NCI-H146 treated with DMSO at 0.1 percent for 48 hours (cell line): ENCODE results near the gene TBCD.
"Not testable (repeated sequence)": the region's sequence is repeated elsewhere in the genome, so short reads cannot be mapped to it uniquely, and the experiment has no call there.

Source experiments
- DNase-seq: peaks from one replicate; lab custom pipeline; 2025; ENCODE audit not compliant: unreplicated experiment; lab: John Stamatoyannopoulos, UW

Gene TBCD

GRCh38 chr17:82966415-82966814 is 214.6 kb downstream of the TBCD start:
- no peak for DNase-seq

DNA sequence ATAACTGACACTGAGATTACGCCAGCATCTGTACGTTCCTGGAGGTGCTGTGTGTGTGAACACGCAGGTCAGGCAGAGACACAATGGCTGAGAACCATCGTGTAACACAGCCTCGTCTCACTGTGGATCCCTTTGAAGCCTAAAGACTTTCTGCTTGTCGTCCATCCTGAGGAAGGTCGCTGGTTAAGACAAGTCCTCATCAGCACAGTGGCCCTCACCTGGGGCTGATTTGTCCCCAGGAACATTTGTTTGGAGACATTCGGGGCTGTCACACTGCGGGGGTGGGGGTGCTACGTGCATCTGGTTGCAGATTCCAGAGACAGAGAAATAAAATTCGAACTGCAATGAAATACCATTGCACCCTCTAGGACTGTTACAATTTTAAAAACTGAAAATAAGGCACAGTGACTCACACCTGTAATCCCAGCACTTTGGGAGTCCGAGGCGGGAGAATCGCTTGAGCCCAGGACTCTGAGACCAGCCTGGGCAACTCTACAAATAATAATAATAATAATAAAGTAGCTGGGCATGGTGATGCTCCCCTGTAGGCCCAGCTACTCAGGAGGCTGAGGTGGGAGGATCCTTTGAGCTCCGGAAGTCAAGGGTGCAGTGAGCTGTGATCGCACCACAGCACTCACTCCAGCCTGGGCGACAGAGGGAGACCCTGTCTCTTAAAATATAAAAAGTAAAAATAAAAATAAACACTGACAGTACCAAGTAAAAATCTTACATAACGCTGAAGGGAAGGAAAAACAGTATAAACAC is 215.6 kb downstream of the TBCD start:
- DNase-seq: no peak

- not testable (repeated sequence) for DNase-seq
These were observed 216.4 kb downstream of the TBCD start for GRCh38 chr17:82968033-82968841.

GRCh38 chr17:82970067-82970466 is 218.2 kb downstream of the TBCD start:
- no peak for DNase-seq

DNA sequence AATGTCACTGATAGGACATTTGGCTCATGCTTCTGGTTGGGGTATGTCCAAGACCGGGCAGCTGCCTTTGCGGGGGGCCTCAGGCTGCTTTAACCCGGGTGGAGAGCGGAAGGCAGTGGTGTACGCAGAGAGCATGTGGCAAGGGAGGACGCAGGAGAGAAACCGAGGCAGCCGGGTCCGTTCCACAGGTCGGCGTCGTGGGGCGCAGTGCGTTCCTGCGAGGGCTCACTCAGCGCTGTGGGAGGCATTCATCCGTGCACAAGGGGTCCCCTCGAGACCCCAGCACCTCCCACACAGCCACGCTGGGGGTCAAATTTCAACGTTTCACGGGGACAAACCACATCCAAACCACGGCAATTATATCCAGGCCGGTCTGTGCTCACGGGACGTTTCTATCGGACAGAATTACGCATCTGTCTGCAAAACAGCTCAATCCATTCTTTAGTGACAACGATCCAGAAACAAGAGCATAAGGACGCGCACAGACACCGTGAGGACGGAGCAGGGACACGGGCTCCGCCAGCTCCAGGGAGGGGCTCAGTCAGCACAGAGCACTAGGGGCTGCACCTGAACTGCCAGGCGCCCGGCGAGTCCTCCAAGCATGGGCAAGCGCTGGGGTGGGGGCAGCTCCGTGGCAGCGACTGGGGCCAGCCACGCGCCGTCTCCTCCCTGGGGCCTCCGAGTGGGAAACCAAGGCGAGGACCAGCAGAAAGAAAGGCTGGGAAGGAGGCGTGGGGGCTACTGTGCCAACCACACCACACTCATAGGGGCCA is 219.1 kb downstream of the TBCD start:
- DNase-seq: no peak

DNA sequence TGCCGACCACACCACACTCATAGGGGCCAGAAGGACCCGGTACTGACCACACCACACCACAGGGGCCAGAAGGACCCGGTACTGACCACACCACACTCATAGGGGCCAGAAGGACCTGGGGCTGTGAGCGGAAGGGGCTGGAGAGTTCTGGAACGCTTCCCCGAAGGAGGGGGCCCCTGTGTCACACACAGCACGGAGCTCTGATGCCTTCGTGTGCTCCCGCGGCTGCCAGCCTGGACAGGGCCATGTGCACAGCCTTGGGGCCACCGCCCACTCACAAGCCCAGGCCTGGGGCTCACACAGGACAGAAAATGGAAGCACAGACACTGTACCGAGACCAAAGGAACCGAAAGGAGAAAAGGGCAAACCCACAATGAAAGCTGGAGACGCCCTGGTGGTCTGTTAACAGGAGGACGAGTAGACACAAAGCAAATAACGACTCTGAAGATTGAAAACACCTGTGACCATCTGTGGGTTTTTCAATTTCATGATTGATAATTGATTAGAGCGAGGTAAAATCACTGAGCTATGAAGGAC is 221.0 kb downstream of the TBCD start:
- no peak for DNase-seq

DNA sequence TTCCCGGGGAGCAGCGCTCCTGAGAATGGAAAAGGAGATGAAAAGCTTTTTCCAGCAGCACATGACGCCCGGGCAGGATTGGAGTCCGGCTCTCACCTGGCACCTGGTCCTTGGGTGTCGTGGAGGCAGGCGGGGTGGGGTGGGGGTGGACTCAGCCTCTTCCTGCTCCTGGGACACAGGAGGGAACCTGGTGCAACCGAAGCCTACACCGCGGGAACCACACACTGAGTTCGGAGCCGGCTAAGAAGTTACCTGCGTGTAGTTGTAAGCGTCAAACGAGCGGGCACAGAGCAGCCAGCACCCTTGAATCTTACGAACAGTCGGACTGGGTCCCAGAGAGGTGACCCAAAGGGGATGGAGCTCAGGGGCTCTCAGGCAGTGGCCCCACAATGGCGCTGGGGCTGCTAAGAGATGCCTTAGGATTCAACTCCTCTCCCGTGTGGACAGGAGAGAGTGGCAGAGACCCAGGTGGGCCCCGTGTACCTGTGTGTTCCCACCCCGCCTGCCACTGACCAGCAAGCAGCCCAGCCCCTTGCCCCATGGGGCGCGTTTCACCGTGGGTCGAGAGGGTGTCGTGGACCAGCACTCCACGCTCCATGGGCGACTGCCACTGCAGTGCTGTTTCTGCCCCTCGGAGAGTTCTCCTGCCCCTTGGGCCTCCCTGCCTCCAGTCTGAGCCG is 221.7 kb downstream of the TBCD start:
- no peak for DNase-seq

DNA sequence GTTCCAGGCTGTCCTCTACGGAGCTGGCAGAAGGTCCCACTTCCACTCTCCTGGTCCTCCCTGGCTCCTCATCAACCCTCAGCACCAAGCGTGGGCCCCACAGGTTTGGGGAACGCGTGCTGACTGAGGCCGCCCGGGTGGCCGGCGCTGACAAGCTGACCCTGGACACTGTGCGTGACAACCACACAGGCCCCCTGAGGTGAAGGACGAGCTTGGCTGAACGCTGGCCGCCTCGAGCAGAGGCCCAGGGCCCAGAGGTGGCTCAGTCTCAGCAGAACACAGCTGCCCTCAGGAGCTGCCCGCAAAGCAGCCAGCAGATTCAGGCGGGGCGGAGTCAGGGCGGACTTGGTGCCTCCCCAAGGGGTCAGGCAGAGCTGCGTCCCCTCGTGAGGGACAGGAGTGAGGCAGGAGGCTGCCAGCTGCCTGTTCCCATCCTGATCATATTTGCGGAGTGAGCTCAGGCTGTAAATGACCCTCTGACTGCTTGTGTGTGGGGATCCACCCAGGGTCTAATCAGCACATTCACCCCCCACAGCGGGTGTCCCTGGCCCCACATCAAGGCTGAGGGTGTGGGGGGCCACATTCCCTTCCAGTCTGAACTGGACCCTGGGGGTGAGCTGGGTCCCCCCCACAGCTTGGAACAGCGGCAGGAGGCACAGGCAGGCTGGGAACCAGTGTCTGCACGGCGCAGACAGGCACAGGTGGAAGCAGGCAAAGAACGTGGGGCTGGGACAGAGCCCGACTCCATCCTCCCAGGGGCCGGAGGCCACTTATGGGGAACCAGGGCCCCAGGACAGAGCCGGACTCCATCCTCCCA is 222.5 kb downstream of the TBCD start:
- no peak for DNase-seq

- DNase-seq: no peak
These were observed 225.2 kb downstream of the TBCD start for GRCh38 chr17:82976982-82977488.

- DNase-seq: no peak
These were observed 225.7 kb downstream of the TBCD start for GRCh38 chr17:82977606-82978005.

DNA sequence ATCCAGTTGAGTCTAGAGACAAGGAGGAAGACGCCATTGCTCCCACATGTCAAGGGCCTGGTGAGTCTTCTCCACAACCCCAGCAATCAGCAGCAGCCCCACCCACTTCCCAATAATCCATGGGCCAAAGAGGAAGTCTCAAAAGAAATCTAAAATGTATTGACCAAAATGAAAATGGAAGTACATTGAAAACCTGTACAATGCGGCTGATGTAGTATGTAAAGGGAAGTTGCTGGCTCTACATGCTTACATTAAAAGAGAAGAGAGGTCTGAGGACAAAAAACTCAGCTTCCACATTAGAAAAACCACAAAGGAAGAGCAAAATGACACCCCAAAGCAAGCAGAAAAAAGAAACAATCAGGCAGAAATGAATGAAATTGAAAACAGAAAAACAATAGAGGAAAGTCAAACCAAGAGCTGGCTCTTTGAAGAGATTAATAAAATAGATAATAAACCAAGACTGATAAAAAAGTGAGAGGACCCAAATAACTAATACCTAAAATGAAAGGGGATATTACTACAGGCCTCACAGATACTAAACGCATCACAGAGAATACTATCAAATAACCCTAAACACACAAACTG is 227.0 kb downstream of the TBCD start:
- no peak for DNase-seq

- DNase-seq: no peak
These were observed 227.9 kb downstream of the TBCD start for GRCh38 chr17:82979718-82980117.

DNA sequence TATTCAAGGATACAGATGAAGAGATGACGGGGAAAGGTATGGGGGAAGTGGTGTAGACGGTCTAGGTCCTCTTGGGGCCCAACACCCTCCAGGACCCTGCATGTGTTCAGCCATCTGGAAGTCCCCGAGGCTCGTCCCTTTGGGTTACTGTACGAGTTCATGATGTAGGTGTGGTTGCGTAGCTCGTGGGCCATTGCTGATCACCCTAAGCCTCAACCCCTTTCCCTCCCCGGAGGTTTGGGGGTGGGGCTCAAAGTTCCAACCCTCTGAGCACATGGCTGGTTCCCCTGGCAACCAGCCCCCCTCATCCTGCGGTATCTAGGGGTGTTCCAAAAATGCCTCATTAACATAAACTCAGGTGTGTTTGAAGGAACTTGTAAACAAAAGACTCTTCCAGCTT is 228.8 kb downstream of the TBCD start:
- DNase-seq: no peak

DNA sequence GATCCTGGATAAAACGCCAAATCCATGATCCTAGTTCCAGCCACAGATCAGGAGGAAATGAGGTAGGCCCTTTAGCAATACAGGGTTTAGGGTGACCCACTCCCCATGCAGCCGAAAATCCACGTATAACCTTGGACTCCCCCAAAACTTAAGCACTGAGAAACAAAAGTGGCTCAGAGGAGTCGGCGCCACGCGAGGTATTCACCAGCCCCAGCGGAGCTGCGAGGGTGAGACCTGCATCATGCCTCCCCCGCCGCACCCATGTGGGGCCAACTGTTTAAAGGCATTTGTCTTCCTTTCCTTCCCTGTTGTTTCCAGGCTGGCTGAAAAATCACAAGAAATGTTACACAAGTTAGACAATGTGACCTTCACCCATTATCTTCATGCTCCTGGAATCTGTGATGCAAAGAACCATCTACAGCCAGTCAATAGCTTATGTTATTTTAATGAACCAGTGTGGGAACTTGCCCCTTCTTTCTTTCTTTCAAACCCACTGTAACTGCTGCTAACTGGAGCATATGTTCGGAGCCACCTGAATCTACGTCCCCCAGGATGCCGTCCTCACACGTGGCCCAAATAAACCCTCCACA is 229.4 kb downstream of the TBCD start:
- DNase-seq: no peak

DNA sequence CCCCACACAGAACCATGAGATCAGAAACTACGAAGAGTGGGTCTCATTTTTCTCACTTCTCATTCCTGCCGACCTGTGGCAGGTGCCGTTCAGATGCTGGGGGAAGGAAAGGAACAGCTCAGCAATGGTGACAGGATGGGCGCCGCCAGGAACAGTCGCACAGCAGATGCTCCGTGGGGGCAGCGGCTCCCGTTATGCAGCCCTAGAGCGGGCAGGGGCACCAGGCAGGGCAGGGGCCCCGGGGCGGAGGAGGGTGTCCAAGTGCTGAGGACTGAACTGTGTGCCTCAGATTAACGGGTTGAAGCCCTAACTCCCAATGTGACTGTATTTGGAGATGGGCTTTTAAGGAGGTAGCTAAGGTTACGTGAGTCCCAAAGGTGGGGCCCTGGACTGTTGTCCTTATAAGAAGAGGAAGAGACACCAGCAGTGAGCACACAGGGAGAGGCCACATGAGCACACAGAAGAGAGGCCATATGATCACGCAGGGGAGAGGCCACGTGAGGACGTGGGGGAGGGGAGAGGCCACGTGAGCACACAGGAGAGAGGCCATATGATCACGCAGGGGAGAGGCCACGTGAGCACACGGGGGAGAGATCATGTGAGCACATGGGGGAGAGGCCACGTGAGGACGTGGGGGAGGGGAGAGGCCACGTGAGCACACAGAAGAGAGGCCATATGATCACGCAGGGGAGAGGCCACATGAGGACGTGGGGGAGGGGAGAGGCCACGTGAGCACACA is 231.8 kb downstream of the TBCD start:
- DNase-seq: no peak

DNA sequence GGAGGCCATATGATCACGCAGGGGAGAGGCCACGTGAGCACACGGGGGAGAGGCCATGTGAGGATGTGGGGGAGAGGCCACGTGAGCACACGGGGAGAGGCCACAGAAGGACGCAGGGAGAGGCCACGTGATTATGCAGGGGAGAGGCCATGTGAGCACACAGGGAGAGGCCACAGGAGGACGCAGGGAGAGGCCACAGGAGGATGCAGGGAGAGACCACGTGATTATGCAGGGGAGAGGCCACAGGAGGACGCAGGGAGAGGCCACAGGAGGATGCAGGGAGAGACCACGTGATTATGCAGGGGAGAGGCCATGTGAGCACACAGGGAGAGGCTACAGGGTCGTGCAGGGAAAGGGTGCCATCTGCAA is 232.4 kb downstream of the TBCD start:
- DNase-seq: not testable (repeated sequence)

GRCh38 chr17:82984751-82985427 is 233.0 kb downstream of the TBCD start:
- DNase-seq: no peak

GRCh38 chr17:82985428-82985805 is 233.6 kb downstream of the TBCD start:
- no peak for DNase-seq
